ENCODE results near the gene SLC22A1.

The SLC22A1 gene

DNA sequence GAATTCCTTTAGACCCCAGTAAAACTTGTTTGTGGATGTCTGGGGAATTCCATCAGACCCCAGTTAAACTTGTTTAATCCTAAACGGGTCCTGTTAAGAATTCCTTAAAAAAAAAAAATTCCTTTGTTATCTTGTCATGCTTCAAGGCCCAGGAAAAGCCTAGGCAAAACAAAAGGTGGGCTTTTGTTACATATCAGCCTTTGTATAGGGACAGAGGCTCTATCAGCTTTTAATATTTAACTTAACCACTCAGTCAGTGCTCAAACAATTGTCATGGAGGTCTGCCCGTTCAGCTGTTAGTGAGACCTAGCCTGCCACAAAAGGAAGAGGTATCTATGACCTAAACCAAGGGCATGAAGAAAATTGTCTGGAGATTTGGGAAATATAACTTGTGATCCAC lies 53.1 kb downstream of the SLC22A1 start:
- DNase-seq = no peak

DNA sequence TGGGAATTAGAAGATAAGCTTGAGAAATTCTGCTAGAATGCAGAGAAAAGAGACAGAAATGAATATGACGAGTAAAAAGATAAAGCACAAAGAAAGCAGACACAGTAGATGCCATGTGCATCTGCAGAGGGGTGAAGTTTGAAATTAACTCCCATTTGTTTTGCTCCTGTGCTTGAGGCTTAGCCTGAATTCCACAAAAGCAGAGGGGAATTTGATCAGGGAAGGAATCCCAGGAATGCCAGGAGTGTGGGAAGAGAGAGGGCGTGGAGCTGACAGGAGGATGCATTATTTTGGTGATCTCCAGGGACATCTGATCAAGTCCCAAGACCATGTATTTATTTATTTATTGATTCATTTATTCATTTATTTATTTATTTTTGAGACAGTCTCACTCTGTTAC lies 55.6 kb downstream of the SLC22A1 start:
- peak; percentile 6 for DNase-seq

DNA sequence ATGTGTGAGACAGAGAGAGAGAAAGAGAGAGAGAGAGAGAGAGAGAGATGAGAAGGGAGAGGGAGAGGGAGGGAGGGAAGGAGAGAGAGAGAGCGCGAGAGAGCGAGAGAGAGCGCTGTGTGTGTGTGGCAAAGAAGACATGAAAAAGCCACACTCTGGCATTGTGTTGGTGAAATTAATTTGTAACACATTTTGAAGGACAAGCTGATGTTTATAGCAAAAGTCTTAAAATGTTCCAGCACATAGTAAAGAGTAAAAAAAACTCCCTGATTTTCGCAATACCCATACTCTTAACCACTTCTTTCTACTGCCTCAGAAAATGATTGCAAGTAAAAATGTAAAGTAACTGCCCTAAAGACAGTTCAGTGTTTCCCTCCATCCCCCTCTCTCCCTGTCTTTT lies 56.7 kb downstream of the SLC22A1 start:
- DNase-seq = no peak

DNA sequence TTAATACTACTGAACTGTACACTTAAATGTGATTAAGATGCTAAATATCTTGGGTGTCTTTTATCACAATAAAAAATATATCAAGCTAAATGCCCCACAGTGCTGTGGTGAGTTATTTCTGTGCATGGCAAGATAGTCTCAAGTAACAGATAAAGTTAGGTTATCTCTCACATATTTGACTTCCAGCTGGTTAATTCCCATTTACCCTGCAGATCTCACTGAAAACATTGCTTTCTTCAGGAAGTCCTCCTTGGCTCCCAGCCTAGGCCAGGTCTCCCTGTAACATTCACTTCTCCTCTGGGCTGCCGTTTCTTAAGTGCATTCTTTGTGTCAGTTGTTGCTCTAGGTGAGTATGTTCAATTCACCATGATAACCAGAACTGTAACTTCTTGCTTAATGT lies 59.1 kb downstream of the SLC22A1 start:
- DNase-seq = no peak

DNA sequence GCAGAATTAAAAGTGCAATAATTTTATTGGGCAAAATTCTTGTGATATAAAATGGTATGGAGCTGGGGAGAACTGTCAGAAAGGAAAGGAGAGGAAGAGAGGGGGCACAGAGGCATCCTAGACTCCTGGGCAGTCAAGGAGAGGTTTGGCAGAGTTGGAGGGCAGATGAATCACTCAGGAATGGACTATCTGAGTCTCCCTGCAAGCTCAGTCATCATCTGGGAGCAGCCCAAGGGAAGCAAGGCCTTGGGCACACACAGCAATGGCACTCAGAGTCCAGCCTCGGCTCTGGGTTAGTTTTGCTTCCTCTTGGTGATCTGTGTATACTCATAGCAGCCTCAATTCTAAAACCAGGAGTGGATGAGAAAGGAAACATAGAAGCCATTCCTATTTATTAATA lies 67.2 kb downstream of the SLC22A1 start:
- no peak for DNase-seq

DNA sequence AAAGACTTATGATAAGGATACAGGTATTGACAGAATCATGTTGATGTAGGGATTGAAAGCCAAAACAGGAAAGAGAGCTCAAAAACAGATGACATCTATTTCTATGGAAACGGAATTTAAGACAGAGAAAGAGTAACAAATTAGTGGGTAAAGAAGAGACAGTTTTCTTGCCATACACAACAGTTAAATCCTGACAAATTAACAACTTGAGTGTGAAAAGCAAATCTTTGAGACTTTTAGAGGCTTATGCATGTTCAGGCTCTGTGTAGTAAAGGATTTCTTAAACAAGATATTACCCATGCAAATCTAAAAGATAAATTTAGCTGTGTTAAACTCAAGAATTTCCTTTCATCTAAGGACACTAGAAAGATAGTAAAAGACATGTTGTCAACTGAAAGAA lies 68.5 kb downstream of the SLC22A1 start:
- DNase-seq = no peak

DNA sequence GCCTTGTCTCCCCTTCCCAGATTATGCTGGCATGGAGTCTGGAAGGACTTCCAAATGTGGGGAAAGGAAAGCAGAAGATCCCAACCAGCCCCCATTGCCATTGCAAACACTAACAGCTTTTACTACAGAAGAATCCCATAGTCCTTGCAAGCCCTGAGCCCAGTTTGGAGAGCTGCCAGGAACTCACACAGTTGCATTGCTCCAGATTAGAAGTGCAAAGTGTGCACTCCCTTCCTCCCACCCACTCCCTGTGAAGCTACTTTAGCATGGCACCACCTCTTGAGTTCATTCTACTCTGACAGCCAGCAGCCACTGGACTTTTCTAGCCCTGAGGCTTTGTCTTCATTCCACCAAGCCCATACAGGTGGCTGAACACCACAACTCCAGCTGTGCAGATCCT lies 69.4 kb downstream of the SLC22A1 start:
- no peak for DNase-seq

DNA sequence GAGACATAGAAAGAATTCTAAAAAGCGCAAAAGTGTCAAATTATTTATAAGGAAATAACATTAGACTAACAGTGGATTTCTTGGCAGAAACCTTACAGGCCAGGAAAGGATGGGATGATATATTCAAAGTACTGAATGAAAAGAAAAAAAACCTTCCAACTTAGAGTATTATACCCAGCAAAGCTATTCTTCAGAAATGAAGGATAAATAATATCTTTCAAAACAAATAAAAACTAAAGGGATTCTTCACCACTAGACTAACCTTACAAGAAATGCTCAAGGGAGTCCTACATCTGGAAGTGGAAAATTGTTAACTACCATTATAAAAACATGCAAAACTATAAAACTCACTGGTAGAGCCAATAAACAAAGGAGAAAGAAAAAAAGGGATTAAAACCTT lies 71.2 kb downstream of the SLC22A1 start:
- DNase-seq = no peak

DNA sequence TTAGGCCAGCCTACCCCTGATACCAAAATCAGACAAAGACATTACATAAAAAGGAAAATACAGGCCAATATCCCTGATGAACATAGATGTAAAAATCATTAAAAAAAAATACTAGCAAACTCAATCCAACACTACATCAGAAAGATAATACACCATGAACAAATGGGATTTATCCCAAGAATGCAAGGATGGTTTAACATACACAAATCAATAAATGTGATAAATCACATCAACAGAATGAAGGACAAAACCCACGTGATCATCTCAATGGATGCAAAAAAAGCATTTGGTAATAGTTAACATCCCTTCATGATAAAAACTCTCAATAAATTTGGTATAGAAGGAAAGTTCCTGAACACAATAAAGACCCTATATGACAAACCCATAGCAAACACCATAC lies 73.2 kb downstream of the SLC22A1 start:
- DNase-seq = no peak

DNA sequence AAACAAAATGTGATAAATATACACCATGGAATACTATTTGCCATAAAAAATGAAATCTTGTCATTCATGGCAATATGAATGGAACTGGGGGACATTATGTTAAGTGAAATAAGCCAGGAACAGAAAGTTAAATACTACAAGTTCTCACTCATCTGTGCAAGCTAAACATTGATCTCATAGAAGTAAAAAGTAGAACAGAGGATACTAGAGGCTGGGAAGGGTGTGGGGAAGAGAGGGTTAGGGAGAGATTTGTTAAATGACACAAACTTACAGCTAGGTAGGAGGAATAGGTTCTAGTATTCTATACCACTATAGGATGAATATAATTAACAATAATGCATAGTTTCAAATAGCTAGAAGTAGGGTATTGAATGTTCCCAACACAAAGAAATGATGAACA lies 76.0 kb downstream of the SLC22A1 start:
- no peak for DNase-seq

DNA sequence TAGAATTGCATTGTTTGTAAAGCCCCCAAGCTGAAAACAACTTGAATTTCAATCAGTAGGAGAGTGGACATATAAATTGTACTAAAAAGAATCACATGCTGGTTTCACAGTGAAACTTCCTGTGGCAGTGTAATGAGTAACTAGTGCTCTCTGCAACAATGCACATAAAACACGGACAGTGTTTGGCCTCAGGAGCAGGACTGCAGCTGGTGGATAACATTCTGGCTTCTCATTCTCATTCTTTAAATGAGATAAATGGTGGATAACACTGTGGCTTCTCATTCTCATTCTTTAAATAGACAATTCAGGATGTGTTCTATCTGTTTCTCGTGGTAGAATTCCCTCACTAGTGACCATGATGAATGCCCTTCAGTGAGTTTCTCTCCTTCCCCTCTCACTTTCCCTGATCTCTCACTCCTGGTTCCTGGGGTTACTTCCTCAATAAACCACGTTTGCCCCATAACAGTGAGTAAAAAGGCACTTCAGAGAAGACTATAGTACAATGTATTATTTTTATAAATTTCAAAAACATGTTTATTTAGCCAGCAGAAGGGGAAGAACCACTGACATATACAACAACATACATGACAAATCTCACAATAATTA lies 77.1 kb downstream of the SLC22A1 start:
- DNase-seq = no peak

DNA sequence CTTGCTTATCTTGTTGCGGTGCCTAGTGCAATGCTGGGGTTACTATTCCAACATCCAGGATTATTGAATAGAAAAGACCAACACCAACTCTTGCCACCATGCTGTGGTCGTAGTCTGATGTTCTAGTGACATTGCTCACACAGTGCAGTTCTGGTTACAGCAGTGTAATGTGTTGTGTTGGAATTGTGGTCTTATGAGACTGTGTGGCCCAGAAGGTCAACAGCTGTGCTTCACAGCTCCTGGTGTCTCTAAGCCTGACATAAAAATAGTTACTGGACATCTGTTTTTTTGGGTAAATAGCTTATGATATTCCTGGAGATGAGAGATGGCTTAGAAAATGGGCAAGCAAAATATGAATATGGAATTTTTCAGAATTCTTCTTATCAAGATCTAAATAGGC lies 79.4 kb downstream of the SLC22A1 start:
- no peak for DNase-seq

DNA sequence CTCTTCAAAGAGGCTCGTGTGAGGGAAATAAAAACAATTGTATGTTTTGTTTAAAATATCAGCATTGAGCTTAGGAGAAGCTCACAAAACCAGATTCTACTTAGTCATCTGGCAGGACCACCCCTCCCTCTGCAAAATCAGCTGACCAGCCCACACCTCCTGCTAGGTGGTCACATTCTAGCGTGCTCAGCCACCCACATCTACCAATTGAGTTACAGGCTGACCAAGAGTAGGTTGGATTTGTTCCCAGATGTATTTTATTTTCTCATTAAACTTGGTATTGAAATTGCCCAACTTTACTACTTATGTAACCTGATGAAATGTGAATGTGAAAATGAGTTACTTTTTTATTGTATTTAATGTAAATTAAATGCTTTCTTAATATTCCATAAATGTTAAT lies 80.8 kb downstream of the SLC22A1 start:
- DNase-seq = no peak

DNA sequence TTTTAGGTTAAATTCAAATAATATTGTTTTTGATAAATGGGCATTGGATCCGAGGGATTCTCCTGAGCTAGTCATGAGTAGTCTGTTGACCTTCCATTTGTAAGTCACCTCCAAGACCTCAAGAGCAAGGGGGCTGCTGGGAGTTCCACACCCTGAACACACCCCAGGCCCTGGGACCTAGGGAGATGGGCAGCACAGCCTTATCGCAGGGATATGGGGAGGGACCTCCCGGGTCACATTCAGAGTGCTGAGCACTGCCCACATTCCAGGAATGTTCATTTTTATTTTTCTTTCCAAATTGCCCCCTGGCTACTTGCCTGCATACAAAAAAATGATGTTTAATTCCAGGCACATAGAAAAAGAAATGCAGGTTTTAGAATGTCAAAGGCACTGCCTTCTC lies 81.5 kb downstream of the SLC22A1 start:
- no peak for DNase-seq

DNA sequence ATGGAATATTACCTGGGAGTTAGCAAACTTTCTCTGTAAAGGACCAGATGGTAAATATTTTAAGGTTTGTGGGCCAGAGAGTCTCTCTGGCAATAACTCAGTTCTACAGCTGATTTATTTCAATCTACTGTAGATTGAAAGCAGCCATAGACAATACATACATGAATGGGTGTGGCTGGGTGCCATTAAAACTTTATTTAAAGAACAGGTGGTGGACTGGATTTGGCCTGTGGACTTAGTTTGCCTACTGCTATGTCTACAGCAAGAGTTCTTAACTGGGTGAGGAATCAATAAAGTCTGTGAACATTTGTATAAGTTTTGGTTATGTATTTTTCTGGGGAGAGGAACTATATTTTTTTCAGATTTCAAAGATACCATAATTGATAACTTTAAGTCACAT lies 81.9 kb downstream of the SLC22A1 start:
- DNase-seq = no peak

DNA sequence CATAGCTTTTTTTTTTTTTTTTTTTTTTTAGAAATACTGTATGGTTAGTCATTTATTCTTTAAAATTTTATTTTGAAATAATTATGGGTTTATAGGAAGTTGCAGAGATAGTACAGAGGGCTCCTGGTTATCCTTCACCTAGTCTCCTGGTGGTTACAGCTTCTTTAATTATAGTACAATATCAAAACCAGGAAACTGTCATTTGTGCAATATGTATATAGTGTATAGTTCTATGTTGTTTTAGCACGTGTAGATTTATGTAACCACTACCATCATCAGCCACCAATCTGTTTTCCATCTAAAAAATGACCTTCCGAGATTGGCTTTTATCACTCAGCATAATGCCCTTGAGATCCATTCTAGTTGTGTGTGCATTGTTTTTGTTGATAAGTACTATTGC lies 82.3 kb downstream of the SLC22A1 start:
- no peak for DNase-seq

DNA sequence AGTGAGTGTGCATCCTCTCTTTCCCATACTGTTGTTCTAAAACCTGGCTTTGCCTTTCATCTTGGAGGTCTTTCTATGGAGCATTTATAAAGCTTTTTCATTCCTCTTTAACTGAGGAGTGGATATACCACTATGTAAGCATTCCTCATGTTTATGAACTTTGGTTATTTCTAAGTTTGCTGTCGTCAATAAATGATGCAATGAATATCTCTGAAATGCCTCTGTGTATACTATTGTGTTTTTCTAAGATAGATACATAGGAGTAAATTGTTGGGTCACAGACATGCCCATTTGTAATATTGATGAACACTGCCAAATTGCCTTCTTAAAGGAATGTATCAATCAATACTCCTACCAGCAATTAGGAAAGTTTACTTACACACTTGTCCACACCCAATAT lies 83.1 kb downstream of the SLC22A1 start:
- no peak for DNase-seq

DNA sequence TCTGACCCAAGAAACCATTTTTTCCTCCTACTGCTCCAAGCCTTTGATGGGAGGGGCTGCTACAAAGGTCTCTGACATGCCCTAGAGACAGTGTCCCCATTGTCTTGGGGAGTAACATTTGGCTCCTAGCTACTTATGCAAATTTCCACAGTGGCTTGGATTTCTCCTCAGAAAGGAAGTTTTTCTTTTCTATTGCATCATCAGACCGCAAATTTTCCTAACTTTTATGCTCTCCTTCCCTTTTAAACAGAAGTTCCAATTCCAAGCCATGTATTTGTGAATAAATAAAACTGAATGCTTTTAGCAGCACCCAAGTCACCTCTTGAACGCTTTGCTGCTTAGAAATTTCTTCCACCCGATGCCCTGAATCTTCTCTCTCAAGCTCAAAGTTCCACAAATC lies 86.0 kb downstream of the SLC22A1 start:
- no peak for DNase-seq

All from fibroblast of skin of scalp (primary cell).